Astrocyte (in vitro differentiated cells and primary cell): ENCODE data around the gene TRAF3IP3. TPM values are rescaled to one million over a fixed set of nuclear protein-coding genes. Genes with fewer than 3 reads are reported as not detected.

Experiments
- DNase-seq: peaks from one replicate; pipeline ENCODE4 v3.0.0-alpha.2; 2010; ENCODE audit warnings: low read depth
- FAIRE-seq: peaks from 2 replicates; lab custom pipeline; 2011; peaks lifted over from hg19 to GRCh38; lab: Jason Lieb, UNC
- H2AFZ ChIP-seq: 2 replicates; pipeline ENCODE4 v1.6.0; 2012; ENCODE audit warnings: low read depth, low read length, inconsistent platforms
- H3K27ac ChIP-seq: 2 replicates; pipeline ENCODE4 v1.5.1; 2011; ENCODE audit warnings: low read depth, low read length, inconsistent platforms
- H3K27me3 ChIP-seq: 2 replicates; pipeline ENCODE4 v1.6.0; 2011; ENCODE audit warnings: low read length, inconsistent platforms; ENCODE audit not compliant: insufficient read depth
- H3K36me3 ChIP-seq: 2 replicates; pipeline ENCODE4 v1.5.1; 2011; ENCODE audit warnings: low read length, inconsistent platforms; ENCODE audit not compliant: insufficient read depth
- H3K4me1 ChIP-seq: 2 replicates; pipeline ENCODE4 v1.5.1; 2011; ENCODE audit warnings: low read length, inconsistent platforms; ENCODE audit not compliant: insufficient read depth
- H3K4me2 ChIP-seq: 2 replicates; pipeline ENCODE4 v1.6.0; 2012; ENCODE audit warnings: low read length, inconsistent platforms
- H3K4me3 ChIP-seq: 2 replicates; pipeline ENCODE4 v1.5.1; 2011; ENCODE audit warnings: low read depth, mild to moderate bottlenecking, low read length, inconsistent platforms; ENCODE audit not compliant: insufficient read depth
- H3K79me2 ChIP-seq: 2 replicates; pipeline ENCODE4 v1.6.0; 2012; ENCODE audit warnings: mild to moderate bottlenecking, low read length, inconsistent platforms; ENCODE audit not compliant: insufficient read depth
- H3K9ac ChIP-seq: 2 replicates; pipeline ENCODE4 v1.6.0; 2012; ENCODE audit warnings: mild to moderate bottlenecking, low read length, inconsistent platforms
- H3K9me3 ChIP-seq: 2 replicates; pipeline ENCODE4 v1.5.1; 2012; ENCODE audit warnings: low read depth, mild to moderate bottlenecking, low read length, inconsistent platforms; ENCODE audit not compliant: insufficient read depth
- H4K20me1 ChIP-seq: 2 replicates; pipeline ENCODE4 v1.6.0; 2012; ENCODE audit warnings: low read length, inconsistent platforms; ENCODE audit not compliant: insufficient read depth
- H3K27ac Mint-ChIP-seq: one replicate; pipeline ENCODE4 v1.8.0; 2021; ENCODE audit warnings: mild to moderate bottlenecking, mixed read lengths; ENCODE audit not compliant: unreplicated experiment
- H3K27me3 Mint-ChIP-seq: one replicate; pipeline ENCODE4 v1.8.0; 2021; ENCODE audit warnings: low read depth, mixed read lengths; ENCODE audit not compliant: unreplicated experiment
- H3K36me3 Mint-ChIP-seq: one replicate; pipeline ENCODE4 v1.8.0; 2021; ENCODE audit warnings: low read depth, mixed read lengths; ENCODE audit not compliant: unreplicated experiment
- H3K4me1 Mint-ChIP-seq: one replicate; pipeline ENCODE4 v1.8.0; 2021; ENCODE audit warnings: low read depth, mixed read lengths; ENCODE audit not compliant: unreplicated experiment
- H3K4me3 Mint-ChIP-seq: one replicate; pipeline ENCODE4 v1.8.0; 2021; ENCODE audit warnings: mild to moderate bottlenecking, moderate library complexity, mixed read lengths; ENCODE audit not compliant: unreplicated experiment
- H3K9me3 Mint-ChIP-seq: one replicate; pipeline ENCODE4 v1.8.0; 2021; ENCODE audit warnings: mild to moderate bottlenecking, mixed read lengths; ENCODE audit not compliant: unreplicated experiment
- EZH2 ChIP-seq: IDR thresholded peaks from 2 replicates; pipeline ENCODE4 v1.6.1; 2012; ENCODE audit warnings: mild to moderate bottlenecking, low read length, inconsistent platforms; ENCODE audit not compliant: insufficient read depth
- total RNA-seq: library from RNA; stranded (reverse); gene quantifications from 2 replicates; pipeline ENCODE4 v1.2.1, GENCODE V29; 2021
- TF ChIP-seq, protein P1 (sequence below): IDR thresholded peaks from 2 replicates; pipeline ENCODE4 v1.5.1; 2011; ENCODE audit warnings: low read depth, mild to moderate bottlenecking, inconsistent platforms, low read length, moderate library complexity; ENCODE audit not compliant: insufficient read depth

The TRAF3IP3 gene
- total RNA-seq, 1 donor from 2014 or later, result not detected

DNA sequence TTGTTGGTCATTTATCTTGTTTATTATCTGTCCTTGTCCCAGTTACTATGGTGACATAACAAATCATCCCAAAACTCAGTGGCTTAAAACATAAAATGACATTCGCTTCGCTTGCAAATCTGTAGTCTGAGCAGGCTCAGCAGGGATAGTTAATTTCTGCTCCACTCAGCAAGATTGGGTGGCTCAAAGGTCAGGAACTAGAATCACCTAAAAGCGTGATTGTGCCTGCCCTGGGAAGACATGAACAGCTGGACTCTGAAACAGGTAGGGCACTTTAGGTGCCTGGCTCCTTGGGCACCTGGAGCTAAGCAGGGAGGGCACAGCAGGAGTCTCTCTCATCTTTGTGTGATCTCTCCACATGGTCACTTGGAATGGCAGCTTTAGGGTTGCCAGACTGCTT, 14.7 kb upstream of the TRAF3IP3 start:
- H3K9me3 ChIP-seq, result no peaks in the 10 kb centered on the region
- no peak for TF ChIP-seq EZH2
- TF ChIP-seq, protein P1, sequence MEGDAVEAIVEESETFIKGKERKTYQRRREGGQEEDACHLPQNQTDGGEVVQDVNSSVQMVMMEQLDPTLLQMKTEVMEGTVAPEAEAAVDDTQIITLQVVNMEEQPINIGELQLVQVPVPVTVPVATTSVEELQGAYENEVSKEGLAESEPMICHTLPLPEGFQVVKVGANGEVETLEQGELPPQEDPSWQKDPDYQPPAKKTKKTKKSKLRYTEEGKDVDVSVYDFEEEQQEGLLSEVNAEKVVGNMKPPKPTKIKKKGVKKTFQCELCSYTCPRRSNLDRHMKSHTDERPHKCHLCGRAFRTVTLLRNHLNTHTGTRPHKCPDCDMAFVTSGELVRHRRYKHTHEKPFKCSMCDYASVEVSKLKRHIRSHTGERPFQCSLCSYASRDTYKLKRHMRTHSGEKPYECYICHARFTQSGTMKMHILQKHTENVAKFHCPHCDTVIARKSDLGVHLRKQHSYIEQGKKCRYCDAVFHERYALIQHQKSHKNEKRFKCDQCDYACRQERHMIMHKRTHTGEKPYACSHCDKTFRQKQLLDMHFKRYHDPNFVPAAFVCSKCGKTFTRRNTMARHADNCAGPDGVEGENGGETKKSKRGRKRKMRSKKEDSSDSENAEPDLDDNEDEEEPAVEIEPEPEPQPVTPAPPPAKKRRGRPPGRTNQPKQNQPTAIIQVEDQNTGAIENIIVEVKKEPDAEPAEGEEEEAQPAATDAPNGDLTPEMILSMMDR, result no peak
- Mint-ChIP-seq H3K27me3 (peaks cover 38% of the 10 kb centered on the region), H3K9me3 (peaks cover 4% of the 10 kb centered on the region), H3K4me3 (no peak overlapping the region), H3K36me3 (no peaks in the 10 kb centered on the region), H3K4me1 (no peaks in the 10 kb centered on the region), H3K27ac (no peak overlapping the region)
- H3K4me1 ChIP-seq, result peaks cover 16% of the 10 kb centered on the region
- DNase-seq (no peak), FAIRE-seq (no peak)
- H3K36me3 ChIP-seq, result no peaks in the 10 kb centered on the region
- H4K20me1 ChIP-seq, result no peaks in the 10 kb centered on the region
- peaks cover 5% of the 10 kb centered on the region for H3K27me3 ChIP-seq
- no peak overlapping the region for H3K4me2 ChIP-seq
- H3K27ac ChIP-seq, result no peak overlapping the region
- H2AFZ ChIP-seq, result no peak overlapping the region
- no peaks in the 10 kb centered on the region for H3K79me2 ChIP-seq
- H3K4me3 ChIP-seq, result no peak overlapping the region
- H3K9ac ChIP-seq, result no peak overlapping the region

DNA sequence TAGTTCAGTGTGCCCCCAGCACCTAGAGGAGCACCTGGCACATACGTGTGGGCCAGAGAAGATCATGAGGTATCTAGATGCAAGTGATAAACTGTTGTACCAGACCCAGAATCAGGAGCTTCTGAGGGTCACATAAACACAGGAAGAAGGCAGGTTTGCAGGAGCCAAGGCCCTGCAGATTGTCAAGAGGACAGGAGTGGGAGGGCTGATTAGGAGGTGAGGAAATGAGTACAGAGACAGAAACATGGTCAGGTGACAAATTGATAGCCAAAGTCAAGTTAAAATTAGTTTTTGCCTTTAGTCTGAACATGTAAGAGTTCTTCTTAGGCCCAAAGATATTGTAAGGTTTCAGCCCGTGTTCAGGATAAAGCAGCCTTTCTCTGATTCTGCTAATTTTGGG, 14.0 kb upstream of the TRAF3IP3 start:
- no peak overlapping the region for H3K4me2 ChIP-seq
- Mint-ChIP-seq H3K9me3 (peaks cover 4% of the 10 kb centered on the region), H3K4me1 (no peaks in the 10 kb centered on the region), H3K36me3 (no peaks in the 10 kb centered on the region), H3K27me3 (peaks cover 31% of the 10 kb centered on the region), H3K4me3 (no peak overlapping the region), H3K27ac (no peak overlapping the region)
- H3K9me3 ChIP-seq, result no peaks in the 10 kb centered on the region
- TF ChIP-seq, protein P1, result no peak
- TF ChIP-seq EZH2, result no peak
- no peak for DNase-seq
- peaks cover 16% of the 10 kb centered on the region for H3K4me1 ChIP-seq
- H3K9ac ChIP-seq, result no peak overlapping the region
- peaks cover 4% of the 10 kb centered on the region for H3K27me3 ChIP-seq
- no peaks in the 10 kb centered on the region for H4K20me1 ChIP-seq
- no peak for FAIRE-seq
- no peak overlapping the region for H2AFZ ChIP-seq
- H3K79me2 ChIP-seq, result no peaks in the 10 kb centered on the region
- H3K27ac ChIP-seq, result no peak overlapping the region
- H3K4me3 ChIP-seq, result no peak overlapping the region
- H3K36me3 ChIP-seq, result no peaks in the 10 kb centered on the region

DNA sequence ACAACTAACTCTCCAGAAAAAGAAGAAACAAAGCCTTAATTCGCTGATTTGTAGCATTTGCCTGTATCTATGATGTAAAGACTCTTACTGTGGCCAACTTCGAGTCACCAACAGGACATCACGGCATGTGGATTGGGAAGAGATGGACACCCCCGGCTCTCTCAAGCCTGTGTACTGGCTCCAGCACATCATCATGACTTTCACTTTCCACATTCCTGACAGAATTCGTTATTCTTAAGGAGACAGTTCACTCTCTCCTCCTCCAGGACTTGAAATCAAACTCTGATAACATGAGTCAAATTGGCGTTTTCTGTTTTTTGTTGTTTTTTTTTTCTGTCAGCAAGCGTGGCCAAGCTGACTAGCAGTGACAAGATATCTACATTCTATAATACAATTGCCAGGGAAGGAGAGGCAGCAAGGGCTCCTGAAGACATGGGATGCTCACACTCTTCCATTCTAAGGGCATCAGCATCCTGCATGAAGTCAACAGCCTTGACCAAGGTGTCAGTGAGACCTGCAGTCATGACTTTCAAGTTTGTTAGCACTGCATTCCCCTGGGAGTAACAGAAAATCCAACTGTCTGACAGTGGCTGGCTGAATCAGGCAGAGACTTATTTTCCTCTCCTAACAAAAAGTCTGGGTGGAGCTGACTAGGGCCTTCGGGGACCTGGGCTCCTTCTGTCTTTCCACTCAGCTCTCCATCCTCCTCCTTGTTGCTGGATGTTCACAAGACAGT, 13.3 kb upstream of the TRAF3IP3 start:
- H3K9me3 Mint-ChIP-seq, result peaks cover 4% of the 10 kb centered on the region
- no peak overlapping the region for H3K9ac ChIP-seq
- H3K4me1 Mint-ChIP-seq, result no peaks in the 10 kb centered on the region
- H3K4me2 ChIP-seq, result peak overlapping the region; percentile 33
- no peaks in the 10 kb centered on the region for H3K79me2 ChIP-seq
- H3K27me3 Mint-ChIP-seq, result peaks cover 27% of the 10 kb centered on the region
- DNase-seq (peak; percentile 10), FAIRE-seq (no peak)
- no peaks in the 10 kb centered on the region for H3K9me3 ChIP-seq
- peak overlapping the region; percentile 71 for H3K27ac Mint-ChIP-seq
- no peaks in the 10 kb centered on the region for H3K27me3 ChIP-seq
- H3K4me3 ChIP-seq, result no peak overlapping the region
- H3K36me3 Mint-ChIP-seq, result no peaks in the 10 kb centered on the region
- no peak overlapping the region for H2AFZ ChIP-seq
- H3K27ac ChIP-seq, result peak overlapping the region; percentile 3
- no peaks in the 10 kb centered on the region for H4K20me1 ChIP-seq
- TF ChIP-seq, protein P1, result no peak
- no peak for TF ChIP-seq EZH2
- no peaks in the 10 kb centered on the region for H3K36me3 ChIP-seq
- no peak overlapping the region for H3K4me3 Mint-ChIP-seq
- H3K4me1 ChIP-seq, result peaks cover 16% of the 10 kb centered on the region
